Astrocyte of the spinal cord (primary cell): ENCODE data around the gene HPGDS.

Source experiments
- DNase-seq: peaks from one replicate; pipeline ENCODE4 v3.0.0; 2011; ENCODE audit warnings: low read depth, low spot score
- H3K4me3 ChIP-seq: 2 replicates; pipeline ENCODE4 v1.5.1; 2011; ENCODE audit warnings: low read depth, mild to moderate bottlenecking, low read length, moderate library complexity
- in situ Hi-C: cut with HindIII; loops from 2 replicates; pipeline ENCODE4 v1.10.0; 2017; ENCODE audit warnings: low sequenced_read_pairs
- TF ChIP-seq, protein P1 (sequence below): IDR thresholded peaks from 2 replicates; pipeline ENCODE4 v1.5.1; 2012; ENCODE audit warnings: low read depth, mild to moderate bottlenecking, low read length, inconsistent platforms

The HPGDS gene

GRCh38 chr4:94271248-94271647 is 71.4 kb downstream of the HPGDS start:
- no peak for DNase-seq
- TF ChIP-seq, protein P1, sequence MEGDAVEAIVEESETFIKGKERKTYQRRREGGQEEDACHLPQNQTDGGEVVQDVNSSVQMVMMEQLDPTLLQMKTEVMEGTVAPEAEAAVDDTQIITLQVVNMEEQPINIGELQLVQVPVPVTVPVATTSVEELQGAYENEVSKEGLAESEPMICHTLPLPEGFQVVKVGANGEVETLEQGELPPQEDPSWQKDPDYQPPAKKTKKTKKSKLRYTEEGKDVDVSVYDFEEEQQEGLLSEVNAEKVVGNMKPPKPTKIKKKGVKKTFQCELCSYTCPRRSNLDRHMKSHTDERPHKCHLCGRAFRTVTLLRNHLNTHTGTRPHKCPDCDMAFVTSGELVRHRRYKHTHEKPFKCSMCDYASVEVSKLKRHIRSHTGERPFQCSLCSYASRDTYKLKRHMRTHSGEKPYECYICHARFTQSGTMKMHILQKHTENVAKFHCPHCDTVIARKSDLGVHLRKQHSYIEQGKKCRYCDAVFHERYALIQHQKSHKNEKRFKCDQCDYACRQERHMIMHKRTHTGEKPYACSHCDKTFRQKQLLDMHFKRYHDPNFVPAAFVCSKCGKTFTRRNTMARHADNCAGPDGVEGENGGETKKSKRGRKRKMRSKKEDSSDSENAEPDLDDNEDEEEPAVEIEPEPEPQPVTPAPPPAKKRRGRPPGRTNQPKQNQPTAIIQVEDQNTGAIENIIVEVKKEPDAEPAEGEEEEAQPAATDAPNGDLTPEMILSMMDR, result no peak
- H3K4me3 ChIP-seq, result no peak overlapping the region
- in situ Hi-C loops, result no loop called here

DNA sequence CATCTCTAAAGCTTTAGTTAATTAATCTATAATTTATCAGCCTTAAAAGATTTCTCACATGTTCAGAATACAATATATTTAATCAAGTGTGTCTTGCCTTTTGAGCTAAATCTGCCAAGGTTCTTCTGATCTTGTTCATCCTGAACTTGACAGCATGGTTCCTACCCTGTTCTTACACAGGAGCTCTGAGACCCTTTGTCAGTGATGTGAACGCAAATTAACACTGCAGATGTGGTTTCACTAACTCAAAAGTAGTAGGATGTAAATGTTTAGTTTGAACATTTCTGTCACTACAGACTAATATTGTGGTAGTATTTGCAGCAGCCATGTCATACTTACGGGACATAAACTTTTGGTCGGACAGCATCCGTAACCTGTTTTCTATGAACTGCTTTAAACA is 75.6 kb downstream of the HPGDS start:
- TF ChIP-seq, protein P1, result no peak
- no peak for DNase-seq
- H3K4me3 ChIP-seq, result no peak overlapping the region
- in situ Hi-C loops, result no loop called here

- peak; percentile 23 for DNase-seq
- TF ChIP-seq, protein P1, result no peak
- in situ Hi-C loops, result no loop called here
- H3K4me3 ChIP-seq, result no peak overlapping the region
These were observed 80.2 kb downstream of the HPGDS start for GRCh38 chr4:94262163-94263016.

DNA sequence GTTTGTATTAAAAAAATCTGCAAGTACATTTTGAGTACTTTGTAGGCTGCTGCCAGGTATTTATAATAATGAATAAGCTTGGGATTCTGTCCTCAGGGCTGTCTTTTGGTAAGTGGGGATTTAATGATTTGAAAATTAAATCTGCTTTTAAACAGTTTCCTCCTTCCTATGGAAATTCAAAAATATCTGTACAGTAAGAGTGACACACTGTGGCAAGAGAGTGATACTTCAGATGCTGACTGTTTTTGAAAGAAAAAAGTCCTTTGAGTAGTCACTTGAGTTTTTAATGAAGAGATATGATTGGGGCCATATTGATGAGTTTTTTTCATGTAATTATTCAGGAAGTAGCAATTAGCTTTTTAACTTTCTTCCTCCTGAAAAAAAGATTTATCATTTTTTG is 85.8 kb downstream of the HPGDS start:
- no peak overlapping the region for H3K4me3 ChIP-seq
- DNase-seq, result no peak
- in situ Hi-C loops, result no loop called here
- TF ChIP-seq, protein P1, result peak; percentile 35

GRCh38 chr4:94256144-94256783 is 86.4 kb downstream of the HPGDS start:
- TF ChIP-seq, protein P1, result no peak
- no peak overlapping the region for H3K4me3 ChIP-seq
- DNase-seq, result no peak
- in situ Hi-C loops, result no loop called here

GRCh38 chr4:94253036-94253435 is 89.6 kb downstream of the HPGDS start:
- H3K4me3 ChIP-seq, result no peak overlapping the region
- in situ Hi-C loops, result no loop called here
- TF ChIP-seq, protein P1, result no peak
- DNase-seq, result peak; percentile 14
